A549 (cell line): Measurements from ENCODE around the gene POLR1C. TPM values are rescaled to one million over a fixed set of nuclear protein-coding genes. Genes with fewer than 3 reads are reported as not detected.
A peak's percentile ranks its signal among the peaks of the same experiment; 100 is the strongest.

Source experiments
- ATAC-seq, 2 experiments: fragments of 200-7000 bp in 1 of 2; fragments of >200 bp in 1 of 2; cut with Nextera tagmentation in 1 of 2; cut with Tn5 transposase in 1 of 2; 3 replicates each; pipeline versions ENCODE4 v1.8.0 to v1.9.1; 2018 to 2020; ENCODE audit warnings: mild to moderate bottlenecking in 1 of 2, moderate library complexity in 1 of 2
- CTCF ChIA-PET: fragments of 300-600 bp; sonication (Branson Sonifier 250); formaldehyde crosslinking; extraction: SDS; loops from one replicate; lab custom pipeline; 2021; ENCODE audit warnings: antibody characterized with exemption, inconsistent platforms; lab: Yijun Ruan, JAX
- POLR2A ChIA-PET: fragments of 350-600 bp; formaldehyde crosslinking; extraction: SDS; loops from one replicate; lab custom pipeline; 2021; ENCODE audit warnings: antibody characterized with exemption, inconsistent platforms; lab: Yijun Ruan, JAX
- DNase-seq, 2 experiments: peaks; one replicate each; pipeline versions ENCODE4 v3.0.0 to v3.0.0-alpha.2; 2011 to 2016; ENCODE audit warnings: low read depth in 1 of 2, low spot score in 1 of 2
- FAIRE-seq: peaks from 2 replicates; lab custom pipeline; 2011; peaks lifted over from hg19 to GRCh38; lab: Jason Lieb, UNC
- H3K27ac ChIP-seq, 2 experiments: fragments of >200 bp; sonication (Bioruptor Twin); formaldehyde crosslinking; 3 replicates each; pipeline ENCODE4 v1.5.1; 2016 to 2017
- H3K4me1 ChIP-seq: fragments of >200 bp; sonication (Bioruptor Twin); formaldehyde crosslinking; 3 replicates; pipeline ENCODE4 v1.6.1; 2016
- H3K4me2 ChIP-seq: fragments of >200 bp; sonication (Bioruptor Twin); formaldehyde crosslinking; 3 replicates; pipeline ENCODE4 v1.6.1; 2016
- H3K4me3 ChIP-seq: fragments of >200 bp; sonication (Bioruptor Twin); formaldehyde crosslinking; 3 replicates; pipeline ENCODE4 v1.5.1; 2016
- H3K9me3 ChIP-seq: fragments of >200 bp; sonication (Bioruptor Twin); formaldehyde crosslinking; 3 replicates; pipeline ENCODE4 v1.6.1; 2016
- CBX2 ChIP-seq: fragments of 200-600 bp; sonication (generic); IDR thresholded peaks from 2 replicates; pipeline ENCODE4 v1.6.1; 2016; ENCODE audit warnings: low read depth, mild to moderate bottlenecking, borderline replicate concordance
- CEBPB ChIP-seq, 2 experiments: fragments of >200 bp in 1 of 2; sonication (Bioruptor Twin) in 1 of 2; formaldehyde crosslinking in 1 of 2; IDR thresholded peaks; 2 replicates each; pipeline ENCODE4 v1.6.1; 2012 to 2016
- CHD2 ChIP-seq: fragments of 150-350 bp; IDR thresholded peaks from 2 replicates; pipeline ENCODE4 v1.6.1; 2014; ENCODE audit warnings: low read length; ENCODE audit not compliant: partially characterized antibody
- EHMT2 ChIP-seq: fragments of 200-600 bp; sonication (generic); IDR thresholded peaks from 2 replicates; pipeline ENCODE4 v1.6.1; 2016; ENCODE audit warnings: antibody characterized with exemption, low read depth, mild to moderate bottlenecking, moderate library complexity
- EP300 ChIP-seq, 2 experiments: fragments of >200 bp; sonication (Bioruptor Twin); formaldehyde crosslinking; IDR thresholded peaks; 2 replicates in 1 of 2; 3 replicates in 1 of 2; pipeline ENCODE4 v1.6.1; 2016 to 2017
- FOSL2 ChIP-seq, 2 experiments: fragments of 450-650 bp in 1 of 2; fragments of >200 bp in 1 of 2; sonication (Bioruptor Twin) in 1 of 2; formaldehyde crosslinking; IDR thresholded peaks; 2 replicates each; pipeline versions ENCODE4 v1.5.0 to v1.6.1; 2016 to 2020; ENCODE audit warnings: mild to moderate bottlenecking in 1 of 2, moderate library complexity in 1 of 2
- GATA3 ChIP-seq: IDR thresholded peaks from 2 replicates; pipeline ENCODE4 v1.6.1; 2012; ENCODE audit warnings: borderline replicate concordance
- HOXA7 ChIP-seq: fragments of 250-450 bp; sonication (Bioruptor Pico); IDR thresholded peaks from 2 replicates; pipeline ENCODE4 v1.5.0; 2020; ENCODE audit warnings: mild to moderate bottlenecking, moderate library complexity
- HOXB13 ChIP-seq: fragments of 250-450 bp; sonication (Bioruptor Pico); IDR thresholded peaks from 2 replicates; pipeline ENCODE4 v1.5.0; 2020; ENCODE audit warnings: low read depth, mild to moderate bottlenecking, moderate library complexity
- JUN ChIP-seq, 2 experiments: fragments of >200 bp; sonication (Bioruptor Twin); formaldehyde crosslinking; IDR thresholded peaks; 2 replicates in 1 of 2; 3 replicates in 1 of 2; pipeline ENCODE4 v1.6.1; 2016 to 2017
- JUNB ChIP-seq: fragments of >200 bp; sonication (Bioruptor Twin); formaldehyde crosslinking; IDR thresholded peaks from 2 replicates; pipeline ENCODE4 v1.6.1; 2016
- KDM1A ChIP-seq: fragments of 200-600 bp; sonication (generic); IDR thresholded peaks from 2 replicates; pipeline ENCODE4 v1.6.1; 2016; ENCODE audit warnings: low read depth, mild to moderate bottlenecking
- MAX ChIP-seq: IDR thresholded peaks from 2 replicates; pipeline ENCODE4 v1.6.1; 2012
- MAZ ChIP-seq: fragments of 150-350 bp; IDR thresholded peaks from 2 replicates; pipeline ENCODE4 v1.6.1; 2014; ENCODE audit warnings: antibody characterized with exemption, low read depth, low read length, borderline replicate concordance
- NPAS2 ChIP-seq: fragments of 250-450 bp; sonication (Bioruptor Pico); IDR thresholded peaks from 2 replicates; pipeline ENCODE4 v1.8.0; 2022; ENCODE audit warnings: mild to moderate bottlenecking, moderate library complexity, borderline replicate concordance
- NR3C1 ChIP-seq: fragments of >200 bp; sonication (Bioruptor Twin); formaldehyde crosslinking; IDR thresholded peaks from 3 replicates; pipeline ENCODE4 v1.6.1; 2017
- POLR2AphosphoS2 ChIP-seq: conservative IDR thresholded peaks from 2 replicates; pipeline ENCODE4 v1.6.1; 2012; ENCODE audit warnings: low read length, improper control_type of control experiment, inconsistent platforms
- RARB ChIP-seq: fragments of 250-450 bp; sonication (Bioruptor Pico); IDR thresholded peaks from 2 replicates; pipeline ENCODE4 v1.8.0; 2021; ENCODE audit warnings: mild to moderate bottlenecking, moderate library complexity
- REST ChIP-seq: fragments of 200-600 bp; sonication (generic); IDR thresholded peaks from 2 replicates; pipeline ENCODE4 v1.6.1; 2016; ENCODE audit warnings: antibody characterized with exemption, mild to moderate bottlenecking, moderate library complexity
- SMC3 ChIP-seq: fragments of >200 bp; sonication (Bioruptor Twin); formaldehyde crosslinking; IDR thresholded peaks from 3 replicates; pipeline ENCODE4 v1.6.1; 2018; ENCODE audit warnings: inconsistent platforms
- SREBF2 ChIP-seq: fragments of 450-650 bp; IDR thresholded peaks from 2 replicates; pipeline ENCODE4 v1.6.1; 2014; ENCODE audit warnings: mild to moderate bottlenecking, moderate library complexity
- TFCP2L1 ChIP-seq: fragments of 250-450 bp; sonication (Bioruptor Pico); IDR thresholded peaks from 2 replicates; pipeline ENCODE4 v1.5.0; 2021; ENCODE audit warnings: mild to moderate bottlenecking
- ZC3H11A ChIP-seq: fragments of 450-650 bp; IDR thresholded peaks from 2 replicates; pipeline ENCODE4 v1.6.1; 2014; ENCODE audit warnings: antibody characterized with exemption, mild to moderate bottlenecking
- ZFP36 ChIP-seq: fragments of 450-650 bp; IDR thresholded peaks from 2 replicates; pipeline ENCODE4 v1.6.1; 2014; ENCODE audit warnings: borderline replicate concordance; ENCODE audit not compliant: partially characterized antibody
- WGBS: methylation state at CpG from one replicate; pipeline ENCODE4 v1.1.6; 2017; ENCODE audit errors: missing lambda C conversion rate; 5-methylcytosine and 5-hydroxymethylcytosine counted together
- polyA plus RNA-seq, 4 experiments: library from polyadenylated mRNA; depleted of rRNA in 3 of 4; stranded (reverse); fragments of >200 nt; fragmentation: RNase III in 1 of 4; extraction: RNeasy Plus Mini Kit Qiagen cat#74134 plus additional on column Dnase treatment in 1 of 4; gene quantifications; 2 replicates in 3 of 4; 3 replicates in 1 of 4; pipeline ENCODE4 v1.2.3, GENCODE V29; 2011 to 2017
- TF ChIP-seq, protein P1 (sequence below): fragments of 450-650 bp; IDR thresholded peaks from 2 replicates; pipeline ENCODE4 v1.6.1; 2014; ENCODE audit warnings: antibody characterized with exemption
- TF ChIP-seq, protein P2 (sequence below): fragments of >200 bp; sonication (Bioruptor Twin); formaldehyde crosslinking; IDR thresholded peaks from 2 replicates; pipeline ENCODE4 v1.6.1; 2016

The POLR1C gene
- polyA plus RNA-seq, 2 of the 4 experiments (the other 2 are of a cell fraction), result 48.5 to 63.1 TPM

DNA sequence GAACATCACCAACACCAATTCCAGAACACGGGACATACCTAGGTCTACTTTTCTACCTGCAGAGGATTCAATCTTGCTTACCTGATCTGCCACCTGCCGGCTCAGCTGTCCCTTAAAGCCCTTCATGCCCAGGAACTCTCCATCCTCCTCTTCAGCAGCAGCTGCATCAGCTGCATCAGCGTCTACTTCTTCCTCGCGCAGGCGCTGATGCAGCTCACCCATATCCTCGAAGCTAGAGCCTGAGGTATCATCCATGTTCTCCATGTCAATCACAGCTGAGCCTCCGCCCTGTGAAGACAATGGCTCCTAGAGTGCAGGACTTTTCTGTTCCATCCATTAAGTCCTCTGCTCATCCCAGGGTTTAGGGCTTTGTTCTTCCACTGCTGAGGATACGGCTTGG lies 1.1 kb upstream of the POLR1C start:
- H3K4me2 ChIP-seq, result peak overlapping the region; percentile 98
- ChIA-PET CTCF (interaction anchor here (2.2 kb wide), 1 partner anchor 9 kb away, joined by 12 read pairs; no protein-coding TSS in a partner anchor), POLR2A (interaction anchor here (1.3 kb wide), 1 partner anchor 22 kb away, joined by 4 read pairs; no protein-coding TSS in a partner anchor)
- FAIRE-seq (no peak), ATAC-seq (no peak)
- 71% methylated on average over 9 of the region's 9 CpGs for WGBS
- H3K4me3 ChIP-seq, result peak overlapping the region; percentile 93
- H3K27ac ChIP-seq, result peak overlapping the region; percentile 82 to 97
- peaks cover 19% of the 10 kb centered on the region for H3K4me1 ChIP-seq
- no peak for TF ChIP-seq MAX
- TF ChIP-seq, protein P1, sequence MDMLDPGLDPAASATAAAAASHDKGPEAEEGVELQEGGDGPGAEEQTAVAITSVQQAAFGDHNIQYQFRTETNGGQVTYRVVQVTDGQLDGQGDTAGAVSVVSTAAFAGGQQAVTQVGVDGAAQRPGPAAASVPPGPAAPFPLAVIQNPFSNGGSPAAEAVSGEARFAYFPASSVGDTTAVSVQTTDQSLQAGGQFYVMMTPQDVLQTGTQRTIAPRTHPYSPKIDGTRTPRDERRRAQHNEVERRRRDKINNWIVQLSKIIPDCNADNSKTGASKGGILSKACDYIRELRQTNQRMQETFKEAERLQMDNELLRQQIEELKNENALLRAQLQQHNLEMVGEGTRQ, result no peak
- TF ChIP-seq TFCP2L1 (CRISPR knock-in tag), result no peak
- TF ChIP-seq HOXA7, result no peak
- no peak for TF ChIP-seq SREBF2
- TF ChIP-seq JUN (IDR thresholded peaks at IDR 0.05), result no peak
- TF ChIP-seq MAZ, result no peak
- no peak for TF ChIP-seq REST
- no peak for TF ChIP-seq GATA3
- TF ChIP-seq, protein P2, sequence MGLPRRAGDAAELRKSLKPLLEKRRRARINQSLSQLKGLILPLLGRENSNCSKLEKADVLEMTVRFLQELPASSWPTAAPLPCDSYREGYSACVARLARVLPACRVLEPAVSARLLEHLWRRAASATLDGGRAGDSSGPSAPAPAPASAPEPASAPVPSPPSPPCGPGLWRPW, result no peak
- TF ChIP-seq POLR2AphosphoS2, result no peak
- TF ChIP-seq ZFP36, result no peak
- TF ChIP-seq NR3C1, result no peak
- TF ChIP-seq CEBPB (IDR thresholded peaks at IDR 0.05), result no peak
- TF ChIP-seq EHMT2, result no peak
- TF ChIP-seq CHD2, result no peak
- no peak for TF ChIP-seq EP300 (IDR thresholded peaks at IDR 0.05)
- TF ChIP-seq KDM1A, result no peak
- TF ChIP-seq, all 56 proteins: peak for 0
- no peaks in the 10 kb centered on the region for H3K9me3 ChIP-seq
- DNase-seq, result no peak

DNA sequence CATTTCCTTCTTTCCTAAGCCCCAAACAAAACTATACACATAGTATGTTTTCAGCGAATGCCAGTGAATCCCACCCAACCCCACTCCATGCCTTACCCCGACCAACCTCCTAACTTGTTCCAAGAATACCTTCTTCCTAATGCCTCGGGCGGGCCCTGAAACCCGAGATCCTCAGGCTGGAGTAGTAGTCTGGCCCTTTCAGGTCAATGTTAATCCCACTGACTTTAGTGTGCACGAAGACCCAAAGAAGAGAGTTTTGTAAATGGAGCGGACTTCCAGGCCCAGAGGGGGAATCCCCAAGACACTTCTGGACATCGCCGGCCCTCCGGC lies 557 bp upstream of the POLR1C start:
- TF ChIP-seq REST, result no peak
- no peak for TF ChIP-seq ZC3H11A
- TF ChIP-seq JUNB, result no peak
- TF ChIP-seq SMC3, result no peak
- TF ChIP-seq CBX2, result no peak
- no peak for TF ChIP-seq FOSL2 (IDR thresholded peaks at IDR 0.05)
- no peak for TF ChIP-seq FOSL2 (CRISPR knock-in tag; IDR thresholded peaks at IDR 0.05)
- no peak for TF ChIP-seq NPAS2
- TF ChIP-seq MAZ, result no peak
- TF ChIP-seq HOXB13 (CRISPR knock-in tag), result no peak
- TF ChIP-seq GATA3, result no peak
- no peak for TF ChIP-seq CHD2
- TF ChIP-seq JUN (IDR thresholded peaks at IDR 0.05), result no peak
- TF ChIP-seq RARB (CRISPR knock-in tag), result no peak
- Histone ChIP-seq H3K9me3 (no peaks in the 10 kb centered on the region), H3K4me1 (peaks cover 19% of the 10 kb centered on the region), H3K4me3 (peak overlapping the region; percentile 93), H3K4me2 (peak overlapping the region; percentile 98), H3K27ac (peak overlapping the region; percentile 82 to 97)
- WGBS, result 6% methylated on average over 6 of the region's 10 CpGs
- no peak for FAIRE-seq
- DNase-seq, result no peak
- ATAC-seq, result peak; percentile 3 to 10; a peak in 1 of 6 replicates
- ChIA-PET POLR2A (interaction anchor here (1.2 to 1.3 kb wide), 2 partner anchors 9 to 22 kb away, joined by 4 to 5 read pairs; no protein-coding TSS in a partner anchor), CTCF (interaction anchor here (2.2 kb wide), 1 partner anchor 10 kb away, joined by 12 read pairs; no protein-coding TSS in a partner anchor)
